HEK293T (cell line): ENCODE measurements around the gene EFCAB5.

Experiments
- CTCF ChIA-PET: fragments of 350-600 bp; formaldehyde crosslinking; extraction: SDS; loops from one replicate; lab custom pipeline; 2021; ENCODE audit warnings: antibody characterized with exemption, inconsistent platforms; lab: Yijun Ruan, JAX
- POLR2A ChIA-PET: fragments of 350-600 bp; formaldehyde crosslinking; extraction: SDS; loops from one replicate; lab custom pipeline; 2020; ENCODE audit warnings: antibody characterized with exemption, inconsistent platforms; lab: Yijun Ruan, JAX
- DNase-seq: peaks from one replicate; pipeline ENCODE4 v3.0.0; 2012; ENCODE audit warnings: mixed read lengths; ENCODE audit errors: extremely low spot score
- ARNT ChIP-seq: fragments of 450-650 bp; IDR thresholded peaks from 2 replicates; pipeline ENCODE4 v1.6.1; 2017; ENCODE audit warnings: mild to moderate bottlenecking
- BHLHE40 ChIP-seq: fragments of 450-650 bp; IDR thresholded peaks from 2 replicates; pipeline ENCODE4 v1.6.1; 2016; ENCODE audit warnings: mild to moderate bottlenecking, moderate library complexity, borderline replicate concordance
- CTBP1 ChIP-seq: fragments of 450-650 bp; IDR thresholded peaks from 2 replicates; pipeline ENCODE4 v1.6.1; 2016; ENCODE audit warnings: borderline replicate concordance
- ELF4 ChIP-seq: fragments of 450-650 bp; IDR thresholded peaks from 2 replicates; pipeline ENCODE4 v1.6.1; 2017; ENCODE audit warnings: antibody characterized with exemption
- FOXA1 ChIP-seq: fragments of 450-650 bp; IDR thresholded peaks from 2 replicates; pipeline ENCODE4 v1.6.1; 2016; ENCODE audit warnings: mild to moderate bottlenecking
- FOXK2 ChIP-seq: fragments of 450-650 bp; IDR thresholded peaks from 2 replicates; pipeline ENCODE4 v1.6.1; 2016; ENCODE audit warnings: mild to moderate bottlenecking
- FOXM1 ChIP-seq: fragments of 450-650 bp; IDR thresholded peaks from 2 replicates; pipeline ENCODE4 v1.6.1; 2017; ENCODE audit warnings: mild to moderate bottlenecking, borderline replicate concordance
- HDGF ChIP-seq: fragments of 450-650 bp; IDR thresholded peaks from 2 replicates; pipeline ENCODE4 v1.6.1; 2017; ENCODE audit warnings: antibody characterized with exemption, borderline replicate concordance
- L3MBTL2 ChIP-seq: fragments of 450-650 bp; conservative IDR thresholded peaks from 2 replicates; pipeline ENCODE4 v1.6.1; 2016; ENCODE audit warnings: mild to moderate bottlenecking
- LEF1 ChIP-seq: fragments of 450-650 bp; IDR thresholded peaks from 2 replicates; pipeline ENCODE4 v1.6.1; 2017; ENCODE audit warnings: mild to moderate bottlenecking, borderline replicate concordance
- NFRKB ChIP-seq: fragments of 450-650 bp; IDR thresholded peaks from 2 replicates; pipeline ENCODE4 v1.6.1; 2016; ENCODE audit warnings: mild to moderate bottlenecking, moderate library complexity
- PKNOX1 ChIP-seq: fragments of 450-650 bp; IDR thresholded peaks from 2 replicates; pipeline ENCODE4 v1.6.1; 2016
- SP1 ChIP-seq: fragments of 450-650 bp; IDR thresholded peaks from 2 replicates; pipeline ENCODE4 v1.6.1; 2017
- SUZ12 ChIP-seq: fragments of 450-650 bp; IDR thresholded peaks from 2 replicates; pipeline ENCODE4 v1.6.1; 2016; ENCODE audit warnings: mild to moderate bottlenecking
- TARDBP ChIP-seq: fragments of 450-650 bp; IDR thresholded peaks from 2 replicates; pipeline ENCODE4 v1.6.1; 2016
- ZNF384 ChIP-seq: fragments of 450-650 bp; IDR thresholded peaks from 2 replicates; pipeline ENCODE4 v1.6.1; 2016

EFCAB5 gene

DNA sequence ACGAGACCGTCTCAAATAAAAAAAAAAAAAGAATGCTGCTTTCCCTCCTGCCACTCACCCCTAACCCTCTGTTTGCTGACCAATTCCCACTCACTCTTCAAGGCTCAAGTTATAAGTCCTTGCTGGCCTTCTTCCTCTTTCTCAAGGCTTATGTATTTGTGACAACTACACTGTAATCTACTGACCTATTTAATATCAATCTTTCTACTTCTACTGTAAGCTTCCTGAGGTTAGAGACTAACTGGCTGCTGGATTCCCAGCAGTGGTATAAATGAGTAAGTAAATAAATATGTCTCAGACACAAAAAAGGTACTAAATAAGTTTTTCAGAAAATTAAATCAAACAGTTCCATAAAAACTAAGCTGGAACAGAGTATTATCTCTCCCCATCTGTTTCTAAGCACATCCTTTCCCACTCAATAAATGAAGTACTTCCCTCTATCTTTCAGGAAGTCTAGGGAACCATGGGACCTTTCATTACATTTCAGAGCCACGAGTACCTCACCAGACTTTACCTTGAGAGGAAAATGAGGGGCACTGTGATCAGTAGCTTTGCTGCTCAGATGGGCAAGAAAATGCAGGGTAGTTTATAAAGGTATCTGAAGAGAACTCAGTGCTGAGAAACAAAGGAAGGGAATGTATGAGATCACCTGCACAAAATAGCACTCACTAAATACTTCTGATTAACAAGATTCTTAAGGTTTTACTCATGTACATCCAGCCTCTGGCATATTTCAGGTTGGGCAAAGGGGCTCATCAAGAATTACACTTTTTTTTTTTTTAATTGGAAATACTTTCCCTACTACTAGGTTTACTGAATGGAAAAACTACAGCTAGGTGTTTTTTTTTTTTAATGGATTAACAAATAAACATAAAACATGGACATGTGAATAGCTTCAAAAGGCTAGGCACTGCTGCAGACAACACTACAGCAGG lies 22.2 kb upstream of the EFCAB5 start:
- DNase-seq: no peak
- CTCF ChIA-PET: interaction anchor here (2.1 kb wide), 1 partner anchor 12 kb away, joined by 9 read pairs; no protein-coding TSS in a partner anchor
- no peak for TF ChIP-seq NFRKB
- TF ChIP-seq L3MBTL2: no peak
- no peak for TF ChIP-seq SUZ12
- TF ChIP-seq LEF1: no peak
- TF ChIP-seq FOXA1: no peak

DNA sequence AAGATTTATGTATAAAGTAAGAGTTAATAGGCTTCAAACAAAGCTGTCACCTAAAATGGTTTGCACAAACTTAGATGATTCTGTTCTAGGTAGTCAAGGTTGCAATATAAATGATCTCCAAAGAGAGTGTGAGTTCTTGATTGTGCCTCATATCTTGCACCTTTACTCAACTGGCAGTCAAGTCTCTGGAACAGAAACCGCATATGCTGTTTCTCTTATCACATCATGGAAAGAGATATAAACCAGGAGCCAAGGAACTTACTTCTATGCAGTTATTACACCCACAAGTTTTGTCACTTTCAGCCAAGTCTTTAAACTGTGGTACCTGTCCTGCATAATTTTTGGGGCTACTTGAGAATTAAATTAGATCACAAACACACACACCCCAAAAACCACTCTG lies 16.6 kb upstream of the EFCAB5 start:
- ChIA-PET POLR2A (no interaction called here), CTCF (no interaction called here)

More for the DNA sequence above, 22.2 kb upstream of the EFCAB5 start:
- POLR2A ChIA-PET: interaction anchor here (1.4 to 2.1 kb wide), 2 partner anchors 11 to 69 kb away, joined by 4 to 13 read pairs; partner anchors contain the start of gene SSH2

DNA sequence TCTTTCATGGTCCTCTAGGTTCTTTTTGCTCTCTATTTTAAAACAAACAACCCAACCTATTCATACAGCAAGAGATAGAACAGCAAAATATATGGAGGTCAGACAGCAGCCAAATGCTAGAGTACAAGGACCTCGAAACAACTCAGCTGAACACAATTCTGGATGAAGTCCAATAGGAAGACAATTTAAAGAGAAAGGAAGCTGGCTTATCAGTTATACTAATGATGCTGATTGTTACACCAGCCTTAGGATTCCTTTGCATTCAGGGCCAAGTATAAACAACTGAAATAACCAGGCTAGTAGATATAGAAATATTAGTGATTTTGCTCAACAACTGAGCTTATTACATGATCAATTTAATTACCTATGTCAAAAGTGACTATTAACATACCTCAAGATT lies 13.9 kb upstream of the EFCAB5 start:
- no peak for TF ChIP-seq SP1
- no peak for TF ChIP-seq FOXK2
- no peak for TF ChIP-seq L3MBTL2
- TF ChIP-seq HDGF: no peak
- no peak for TF ChIP-seq LEF1
- TF ChIP-seq FOXM1: no peak
- no peak for TF ChIP-seq TARDBP
- TF ChIP-seq ELF4: no peak
- no peak for TF ChIP-seq ARNT
- TF ChIP-seq BHLHE40: no peak
- no peak for TF ChIP-seq CTBP1
- no peak for TF ChIP-seq FOXA1
- TF ChIP-seq NFRKB: no peak
- TF ChIP-seq PKNOX1: no peak
- no peak for TF ChIP-seq SUZ12
- no peak for TF ChIP-seq ZNF384
- CTCF ChIA-PET: interaction anchor here (1.6 kb wide), 1 partner anchor 120 kb away, joined by 4 read pairs; no protein-coding TSS in a partner anchor
- POLR2A ChIA-PET: no interaction called here
- DNase-seq: no peak

More for the DNA sequence above, 16.6 kb upstream of the EFCAB5 start:
- no peak for TF ChIP-seq FOXM1
- TF ChIP-seq ARNT: no peak
- TF ChIP-seq HDGF: no peak
- no peak for TF ChIP-seq CTBP1
- no peak for TF ChIP-seq SUZ12
- TF ChIP-seq ELF4: no peak
- TF ChIP-seq L3MBTL2: no peak
- TF ChIP-seq PKNOX1: no peak
- TF ChIP-seq SP1: no peak
- TF ChIP-seq FOXK2: no peak
- TF ChIP-seq FOXA1: no peak
- DNase-seq: no peak

DNA sequence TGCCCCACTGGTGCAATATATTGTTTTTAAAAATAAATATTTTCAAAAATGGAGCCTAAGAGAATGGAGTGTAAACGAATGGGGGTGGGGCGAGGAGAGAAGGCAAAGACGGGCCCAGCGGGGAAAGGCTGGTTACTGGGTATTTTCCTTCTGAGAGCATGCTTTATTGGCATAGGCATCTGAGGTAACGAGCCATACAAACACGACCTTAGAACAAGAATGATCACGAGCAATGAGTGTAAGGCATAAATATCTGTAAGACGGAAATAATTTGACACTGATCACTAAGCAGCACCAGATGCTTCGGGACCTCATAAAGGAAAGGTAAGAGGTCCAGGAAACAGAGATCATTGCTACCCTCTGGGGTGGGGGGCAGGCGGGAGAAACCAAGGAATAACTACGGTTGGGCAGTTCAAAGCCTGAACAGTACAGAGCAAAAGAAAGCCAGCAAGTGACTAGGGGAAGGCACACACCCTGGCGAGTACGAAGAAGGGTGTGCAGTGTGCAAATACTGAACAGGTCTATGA lies 12.4 kb upstream of the EFCAB5 start:
- DNase-seq: peak; percentile 16
- TF ChIP-seq LEF1: no peak
- TF ChIP-seq TARDBP: no peak
- TF ChIP-seq BHLHE40: no peak
- TF ChIP-seq SP1: no peak
- TF ChIP-seq ARNT: no peak
- no peak for TF ChIP-seq FOXA1
- TF ChIP-seq PKNOX1: no peak
- TF ChIP-seq NFRKB: no peak
- TF ChIP-seq ELF4: no peak
- no peak for TF ChIP-seq CTBP1
- TF ChIP-seq ZNF384: no peak
- POLR2A ChIA-PET: interaction anchor here (1.4 to 2.6 kb wide), 5 partner anchors 17 to 297 kb away, joined by 3 to 23 read pairs (median 4); no protein-coding TSS in a partner anchor
- CTCF ChIA-PET: interaction anchor here (0.6 to 0.9 kb wide), 2 partner anchors 63 to 290 kb away, joined by 4 read pairs; no protein-coding TSS in a partner anchor

DNA sequence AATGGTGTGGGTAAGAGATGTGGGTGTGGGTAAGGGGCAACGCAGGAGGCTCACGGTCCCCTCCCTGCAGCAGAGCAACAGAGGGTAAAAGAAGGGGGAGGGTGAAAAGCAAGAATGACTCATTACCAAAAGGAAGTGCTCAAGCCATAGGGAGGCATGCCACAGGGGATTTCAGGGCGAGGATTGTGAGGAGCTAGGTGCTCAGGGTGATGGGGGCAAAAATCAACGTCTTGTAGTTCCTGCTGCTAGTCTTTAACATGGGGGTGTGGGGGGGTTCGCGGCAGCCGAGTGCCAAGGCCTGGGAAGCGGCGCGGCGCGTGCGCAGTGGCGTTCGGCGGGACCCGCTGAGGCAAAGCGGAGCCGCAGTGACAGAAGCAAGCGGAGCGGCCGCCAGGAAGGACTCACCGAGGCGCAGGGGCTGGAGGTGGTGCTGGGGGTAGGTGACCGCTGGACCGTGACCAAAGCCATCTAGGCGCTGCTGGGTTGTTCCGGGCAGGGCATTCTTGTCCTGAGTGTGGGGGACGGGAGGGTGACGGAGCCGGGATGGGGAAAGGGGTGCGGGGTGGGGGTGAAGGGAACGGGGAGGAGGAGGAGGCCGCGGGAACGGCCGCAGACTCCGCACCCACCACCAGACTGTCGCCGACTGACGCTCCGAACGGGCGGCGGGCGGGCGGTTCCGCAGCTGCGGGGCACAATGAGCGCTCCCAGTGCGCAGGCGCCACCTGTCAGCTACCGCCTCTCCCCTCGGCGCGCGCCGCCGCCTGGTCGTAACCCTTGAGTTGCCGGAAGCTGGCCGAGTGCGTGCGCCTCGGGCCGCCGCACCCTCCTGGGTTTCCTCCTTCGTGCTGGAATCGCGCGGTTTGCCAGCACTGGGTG lies 11.7 kb upstream of the EFCAB5 start, which contains the start of gene SSH2:
Gene SSH2 (minus strand): TSS at position 696 of the 876 bp plus-strand sequence. CDS start 228 bp downstream, at position 468.
- peak; percentile 72 for DNase-seq
- POLR2A ChIA-PET: interaction anchor here (0.9 to 2.6 kb wide), 20 partner anchors 10 to 339 kb away, joined by 3 to 23 read pairs (median 4); no protein-coding TSS in a partner anchor
- CTCF ChIA-PET: interaction anchor here (0.6 to 2.7 kb wide), 11 partner anchors 18 to 290 kb away, joined by 3 to 56 read pairs (median 6); no protein-coding TSS in a partner anchor

More for the DNA sequence above, 11.7 kb upstream of the EFCAB5 start, which contains the start of gene SSH2:
- no peak for TF ChIP-seq LEF1
- TF ChIP-seq PKNOX1: peak; percentile 72
- TF ChIP-seq ZNF384: 0 out of 2 replicates have a peak, but pooled peaks have one; percentile 36
- TF ChIP-seq NFRKB: no peak
- TF ChIP-seq L3MBTL2: 0 out of 2 replicates have a peak, but pooled peaks have one; percentile 48
- peak; percentile 33; the same call in 1 of the 2 replicates for TF ChIP-seq CTBP1
- TF ChIP-seq FOXM1: peak; percentile 46; the same call in 1 of the 2 replicates
